NCI-H526 treated with DMSO at 0.1 percent for 48 hours (cell line): ENCODE measurements around the gene STOX2.

ENCODE experiments used
- DNase-seq: peaks from one replicate; lab custom pipeline; 2025; lab: John Stamatoyannopoulos, UW

Gene STOX2, protein sequence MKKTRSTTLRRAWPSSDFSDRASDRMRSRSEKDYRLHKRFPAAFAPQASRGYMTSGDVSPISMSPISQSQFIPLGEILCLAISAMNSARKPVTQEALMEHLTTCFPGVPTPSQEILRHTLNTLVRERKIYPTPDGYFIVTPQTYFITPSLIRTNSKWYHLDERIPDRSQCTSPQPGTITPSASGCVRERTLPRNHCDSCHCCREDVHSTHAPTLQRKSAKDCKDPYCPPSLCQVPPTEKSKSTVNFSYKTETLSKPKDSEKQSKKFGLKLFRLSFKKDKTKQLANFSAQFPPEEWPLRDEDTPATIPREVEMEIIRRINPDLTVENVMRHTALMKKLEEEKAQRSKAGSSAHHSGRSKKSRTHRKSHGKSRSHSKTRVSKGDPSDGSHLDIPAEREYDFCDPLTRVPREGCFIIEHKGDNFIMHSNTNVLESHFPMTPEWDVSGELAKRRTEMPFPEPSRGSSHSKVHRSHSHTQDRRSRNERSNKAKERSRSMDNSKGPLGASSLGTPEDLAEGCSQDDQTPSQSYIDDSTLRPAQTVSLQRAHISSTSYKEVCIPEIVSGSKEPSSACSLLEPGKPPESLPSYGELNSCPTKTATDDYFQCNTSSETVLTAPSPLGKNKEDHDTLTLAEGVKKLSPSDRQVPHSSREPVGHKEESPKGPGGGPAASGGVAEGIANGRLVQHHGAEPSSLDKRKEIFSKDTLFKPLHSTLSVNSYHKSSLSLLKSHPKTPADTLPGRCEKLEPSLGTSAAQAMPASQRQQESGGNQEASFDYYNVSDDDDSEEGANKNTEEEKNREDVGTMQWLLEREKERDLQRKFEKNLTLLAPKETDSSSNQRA (N-terminal part only)

DNA sequence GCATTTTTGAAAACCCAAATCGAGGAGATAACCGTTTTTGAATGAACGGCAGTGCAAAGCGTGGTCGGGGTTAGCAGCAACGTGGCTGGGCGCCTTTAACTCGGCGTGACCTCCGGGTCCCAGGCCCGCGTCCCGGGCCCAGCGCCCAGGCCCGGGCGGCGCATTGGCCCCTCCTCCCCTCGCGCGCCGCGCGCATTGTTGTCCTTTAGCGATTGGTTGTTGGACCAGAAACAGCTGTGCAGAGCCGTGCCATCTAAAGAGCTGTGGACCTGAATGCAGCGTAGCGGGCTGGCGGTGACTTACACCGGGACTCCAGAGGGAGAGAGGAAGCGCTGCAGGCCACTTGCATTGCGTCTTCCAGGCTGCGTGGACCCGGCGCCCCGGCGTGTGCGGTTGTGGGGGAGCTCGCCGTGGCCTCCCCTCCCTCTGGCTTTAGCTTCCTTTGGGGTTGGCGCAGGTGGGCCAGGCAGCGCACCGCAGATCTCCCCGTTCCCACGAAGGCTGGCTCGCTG lies at the start of gene STOX2:
Gene STOX2 (plus strand): TSS at position 227 of the 512 bp plus-strand sequence. CDS start 1,484 bp downstream, outside the sequence.
- DNase-seq: peak; percentile 67

DNA sequence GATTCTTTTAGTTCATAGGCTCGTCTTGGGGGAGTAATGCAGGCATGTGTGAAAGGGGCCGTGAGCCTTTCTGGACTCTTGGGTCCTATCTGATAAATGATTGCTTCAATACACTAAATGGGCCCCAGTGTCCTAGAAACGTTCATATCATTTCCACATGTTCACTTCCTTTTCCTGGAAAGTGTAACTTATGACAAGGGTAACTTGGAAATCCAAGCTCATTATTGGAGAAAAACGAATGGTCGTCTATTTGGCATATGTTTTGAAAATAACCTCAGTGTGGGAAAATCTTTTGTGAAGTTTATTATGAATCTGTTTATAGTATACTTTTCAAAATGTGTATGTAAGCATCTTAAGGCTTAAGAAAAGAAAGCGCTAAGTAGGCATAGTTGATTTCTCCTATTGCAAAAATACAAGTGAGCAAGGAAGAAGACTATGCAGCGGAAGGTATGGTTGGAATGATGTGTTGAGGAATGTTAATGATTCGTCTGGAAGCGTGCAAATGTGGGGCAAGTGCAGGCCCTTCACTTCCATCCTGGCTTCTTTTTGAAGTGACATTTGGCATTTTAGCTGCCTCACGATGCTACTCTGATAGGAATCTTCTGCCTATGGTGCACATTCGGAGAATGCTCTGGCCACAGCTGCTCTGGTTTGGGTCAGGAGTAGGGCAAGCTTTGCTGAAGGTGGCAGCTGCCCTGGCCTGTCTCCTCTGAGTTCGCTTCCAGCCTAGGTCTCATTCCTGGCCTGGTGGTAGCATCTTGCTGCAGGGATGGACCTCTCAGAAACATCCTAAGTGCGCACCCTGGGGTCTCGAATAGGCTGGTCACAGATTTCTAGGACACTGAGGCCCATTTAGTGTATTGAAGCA lies 49.5 kb upstream of the STOX2 start:
- no peak for DNase-seq

DNA sequence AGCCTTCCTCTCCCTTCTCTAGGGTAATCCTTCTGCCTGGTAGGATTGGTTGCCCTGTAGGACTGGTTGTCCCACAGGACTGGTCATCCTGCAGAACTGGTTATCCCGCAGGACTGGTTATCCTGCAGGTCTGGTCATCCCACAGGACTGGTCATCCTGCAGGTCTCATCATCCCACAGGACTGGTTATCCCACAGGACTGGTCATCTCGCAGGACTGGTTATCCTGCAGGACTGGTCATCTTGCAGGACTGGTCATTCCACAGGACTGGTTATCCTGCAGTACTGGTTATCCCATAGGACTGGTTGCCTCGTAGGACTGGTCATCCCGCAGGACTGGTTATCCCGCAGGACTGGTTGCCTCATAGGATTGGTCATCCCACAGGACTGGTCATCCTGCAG lies 48.1 kb upstream of the STOX2 start:
- no peak for DNase-seq

DNA sequence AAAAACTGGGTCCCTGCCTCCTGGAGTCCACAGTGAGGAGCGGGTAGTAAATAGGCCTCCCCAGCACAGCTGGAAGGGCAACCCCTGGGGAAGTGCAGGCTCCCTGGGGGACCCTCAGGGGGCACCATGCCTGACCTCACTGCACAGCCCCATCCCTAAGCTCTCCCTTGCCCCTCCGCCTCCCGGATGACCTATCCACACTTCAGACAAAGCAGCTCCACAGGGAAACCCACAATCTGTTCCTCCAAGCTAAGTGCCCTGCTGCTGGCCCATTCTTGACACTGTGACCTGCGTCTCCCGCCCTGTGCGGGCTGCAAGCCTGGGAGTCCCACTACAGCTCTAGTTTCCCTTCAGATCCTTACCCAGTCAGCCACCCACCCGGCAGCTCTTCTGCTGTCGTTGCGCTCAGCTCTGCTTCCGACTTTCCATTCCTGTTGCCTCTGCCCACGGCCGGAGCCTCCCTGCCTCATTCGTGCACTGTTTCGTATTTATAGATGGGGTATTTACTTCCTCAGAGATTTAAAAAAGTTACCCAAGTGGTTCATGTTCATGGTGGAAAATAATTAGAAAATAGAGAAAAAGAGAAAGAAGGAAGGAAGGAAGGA lies 47.0 kb upstream of the STOX2 start:
- DNase-seq: no peak

DNA sequence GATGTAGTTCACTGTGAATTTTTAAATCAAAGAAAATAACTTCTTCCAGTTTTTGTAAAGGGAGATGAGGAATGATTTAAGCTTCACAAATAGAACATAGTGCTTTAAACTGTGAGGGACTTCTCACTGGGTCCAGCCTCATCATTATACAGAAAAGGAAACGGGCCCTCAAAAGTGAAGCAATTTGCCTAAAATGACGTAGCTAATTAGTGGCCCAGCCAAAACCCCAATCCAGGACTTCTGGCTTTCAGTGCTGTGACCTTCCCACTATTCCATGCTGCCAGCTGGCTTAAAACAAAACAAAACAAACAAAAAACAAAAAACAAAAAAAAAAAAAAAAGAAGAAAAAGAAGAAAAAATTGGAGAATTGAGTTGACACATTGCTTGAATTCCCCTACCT lies 45.0 kb upstream of the STOX2 start:
- no peak for DNase-seq

DNA sequence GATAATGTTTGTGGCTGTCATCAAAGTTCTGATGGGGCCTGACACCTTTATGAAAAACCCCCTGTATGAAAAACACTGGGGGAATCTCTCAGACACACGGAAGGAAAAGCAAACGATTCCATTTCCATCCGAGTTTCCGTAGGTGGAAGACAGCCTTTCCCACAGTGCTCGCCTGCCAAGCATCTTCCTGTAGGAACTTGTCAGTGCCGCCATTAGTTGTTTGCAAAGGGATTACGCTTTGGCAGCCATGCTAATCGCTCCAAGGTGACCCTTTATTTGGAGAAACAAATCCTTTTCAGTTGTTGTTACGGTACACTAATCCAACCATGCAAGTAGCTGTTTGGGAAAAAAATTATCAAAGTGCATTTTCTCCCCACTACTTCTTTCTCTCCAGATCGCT lies 44.4 kb upstream of the STOX2 start:
- DNase-seq: no peak

DNA sequence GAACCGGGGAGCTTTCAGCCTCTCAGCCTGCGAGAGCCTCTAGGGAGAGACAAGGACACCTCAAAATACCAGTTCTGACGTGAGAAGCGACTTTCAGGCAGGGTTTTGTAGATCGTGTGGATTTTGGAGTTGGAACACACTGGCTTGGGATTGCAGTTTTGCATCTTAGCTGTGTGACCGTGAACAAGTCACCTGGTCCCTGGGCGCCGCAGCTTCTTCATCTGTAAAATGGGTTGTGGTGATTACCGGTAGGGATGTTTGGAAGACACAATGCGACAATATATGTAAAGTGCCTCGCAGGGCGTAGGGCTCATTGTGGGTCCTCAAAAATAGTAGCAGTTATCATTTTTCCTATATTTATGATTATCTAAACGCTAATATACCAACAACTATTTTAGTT lies 43.7 kb upstream of the STOX2 start:
- DNase-seq: no peak

DNA sequence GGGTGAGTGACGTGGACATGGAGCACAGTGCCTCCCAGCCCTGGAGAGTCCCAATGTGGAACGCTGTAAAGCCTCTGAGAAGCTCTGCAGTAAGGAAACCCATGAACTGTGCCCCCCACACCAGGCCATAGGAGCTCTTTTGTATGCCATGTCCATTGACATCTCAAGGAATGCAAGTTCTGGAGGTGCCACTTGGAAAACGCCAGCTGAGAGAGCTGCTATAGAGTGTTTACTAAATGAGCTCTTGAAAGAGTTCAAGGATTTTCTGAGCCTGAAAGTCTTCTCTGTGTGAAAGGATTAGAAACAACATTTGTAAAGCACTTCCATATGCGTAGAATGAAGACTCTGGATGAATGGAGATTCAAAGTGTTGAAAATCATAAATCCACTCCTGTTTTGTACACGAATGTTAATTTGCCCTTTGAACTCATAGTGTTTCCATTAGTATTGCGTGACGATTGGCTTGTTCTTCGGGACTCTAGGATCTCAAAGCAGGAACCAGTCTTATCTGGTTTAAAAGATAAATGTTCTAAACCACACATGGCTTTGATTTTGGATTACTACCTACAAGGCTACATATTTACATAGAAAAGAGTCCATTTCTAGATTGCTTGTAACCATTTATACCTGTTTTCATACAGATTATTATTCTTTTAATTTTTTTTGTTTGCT lies 41.8 kb upstream of the STOX2 start:
- DNase-seq: no peak

DNA sequence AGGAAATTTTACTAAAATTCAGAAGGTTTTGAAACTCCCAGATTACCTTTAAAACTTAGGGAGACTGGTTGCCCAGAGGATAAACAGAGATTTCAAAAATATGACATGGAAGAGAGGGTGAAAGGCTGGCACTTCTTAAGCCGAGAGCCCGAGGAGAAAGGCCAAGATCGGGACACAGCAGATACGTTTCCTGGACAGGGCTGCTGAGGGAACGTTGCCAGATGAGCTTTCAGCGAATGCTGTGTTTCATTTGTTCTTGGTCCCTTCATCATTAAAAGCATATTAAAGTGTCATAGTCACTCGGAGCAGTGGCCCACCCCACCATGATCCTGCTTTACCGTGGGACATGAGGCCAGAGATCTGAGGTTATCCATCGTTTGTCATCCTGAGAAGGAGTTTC lies 37.9 kb upstream of the STOX2 start:
- DNase-seq: no peak

DNA sequence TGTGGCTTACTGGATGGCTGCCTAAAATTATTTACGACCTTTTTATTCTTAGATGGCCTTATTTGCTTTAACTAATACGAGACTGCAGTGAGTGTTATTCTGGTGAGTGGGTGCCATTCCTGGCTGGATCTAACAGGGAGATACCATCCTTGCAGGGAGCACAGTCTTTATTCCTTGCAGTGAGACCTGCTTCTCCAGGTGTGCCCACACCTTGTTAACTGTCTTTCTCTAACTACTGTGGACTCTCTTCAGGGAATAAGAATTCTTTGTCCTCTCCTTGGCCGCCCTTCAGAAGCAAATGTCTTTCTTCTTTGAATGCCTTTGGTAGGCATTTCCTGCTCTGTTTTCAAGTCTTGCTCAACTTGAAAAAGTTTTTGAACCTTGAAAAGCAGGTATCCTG lies 34.1 kb upstream of the STOX2 start:
- DNase-seq: no peak

DNA sequence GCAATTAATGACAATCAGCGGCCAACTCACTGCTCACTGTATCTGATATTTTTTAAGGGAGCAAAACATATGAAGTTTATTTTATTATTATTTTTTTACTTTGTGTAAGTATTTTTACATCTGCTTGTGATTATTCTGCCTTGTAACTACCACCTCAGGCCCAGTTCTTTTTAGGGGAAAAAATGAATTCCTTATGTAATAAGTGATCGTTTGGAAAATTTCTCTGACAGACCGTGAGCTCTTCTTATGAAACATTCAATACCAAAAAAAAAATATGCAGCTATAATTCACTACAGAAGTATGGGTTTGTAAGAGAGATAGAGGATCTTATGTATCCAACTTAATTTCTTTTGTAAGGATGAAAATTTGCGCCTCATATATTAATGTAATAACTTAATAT lies 33.5 kb upstream of the STOX2 start:
- no peak for DNase-seq

DNA sequence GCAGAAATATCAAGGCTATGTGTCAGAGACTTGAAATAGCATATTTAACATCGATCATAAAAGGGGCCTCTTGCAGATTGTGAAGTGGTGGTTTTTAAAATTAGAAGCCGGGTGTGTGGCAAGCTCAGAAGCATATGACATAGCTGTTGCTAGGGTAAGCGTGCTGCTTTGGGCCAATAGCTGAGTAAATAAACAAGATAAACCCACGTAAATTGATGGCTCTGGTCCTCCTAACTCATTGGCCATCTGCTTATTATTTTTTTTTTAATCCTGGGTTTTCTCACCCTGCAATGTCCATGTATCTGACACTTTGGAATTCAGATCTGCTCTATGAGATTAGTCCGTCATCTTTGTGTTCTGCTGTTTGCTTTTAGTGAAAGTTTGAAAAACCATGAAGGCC lies 32.6 kb upstream of the STOX2 start:
- no peak for DNase-seq

DNA sequence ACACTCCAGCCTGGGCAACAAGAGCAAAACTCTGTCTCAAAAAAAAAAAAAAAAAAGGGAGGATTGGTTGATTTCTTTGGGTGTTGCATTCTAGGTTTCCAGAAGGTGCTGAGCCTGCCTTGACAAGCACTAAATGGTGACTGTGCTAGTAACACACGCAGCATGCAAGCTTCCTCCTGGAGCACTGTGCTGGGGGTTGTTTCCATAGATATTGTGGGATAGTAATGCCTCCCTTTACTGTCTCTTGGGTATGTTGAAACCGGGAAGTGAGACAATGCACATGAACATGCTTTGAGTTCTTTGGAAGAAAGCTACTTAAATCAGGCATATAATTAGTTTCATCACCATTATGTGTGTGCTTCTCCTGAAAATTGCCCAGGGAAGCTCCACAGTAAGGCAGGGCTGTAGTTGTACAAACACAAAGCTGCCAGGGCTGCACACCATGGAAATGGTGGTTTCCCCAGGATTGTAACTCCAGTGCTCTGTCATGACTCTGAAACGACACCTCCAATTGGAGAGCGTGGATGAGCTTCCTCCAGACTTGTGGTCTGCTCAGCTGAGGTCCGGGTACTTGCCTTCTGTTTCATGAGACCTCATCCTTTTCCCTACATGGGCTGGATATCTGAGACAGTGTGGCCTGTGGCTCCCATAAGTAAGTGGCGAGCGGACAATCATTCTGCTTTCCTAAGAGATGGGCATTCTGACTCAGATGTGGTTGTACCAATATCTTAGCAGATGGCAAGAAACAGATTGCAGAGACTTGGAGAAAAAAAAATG lies 31.5 kb upstream of the STOX2 start:
- DNase-seq: no peak

DNA sequence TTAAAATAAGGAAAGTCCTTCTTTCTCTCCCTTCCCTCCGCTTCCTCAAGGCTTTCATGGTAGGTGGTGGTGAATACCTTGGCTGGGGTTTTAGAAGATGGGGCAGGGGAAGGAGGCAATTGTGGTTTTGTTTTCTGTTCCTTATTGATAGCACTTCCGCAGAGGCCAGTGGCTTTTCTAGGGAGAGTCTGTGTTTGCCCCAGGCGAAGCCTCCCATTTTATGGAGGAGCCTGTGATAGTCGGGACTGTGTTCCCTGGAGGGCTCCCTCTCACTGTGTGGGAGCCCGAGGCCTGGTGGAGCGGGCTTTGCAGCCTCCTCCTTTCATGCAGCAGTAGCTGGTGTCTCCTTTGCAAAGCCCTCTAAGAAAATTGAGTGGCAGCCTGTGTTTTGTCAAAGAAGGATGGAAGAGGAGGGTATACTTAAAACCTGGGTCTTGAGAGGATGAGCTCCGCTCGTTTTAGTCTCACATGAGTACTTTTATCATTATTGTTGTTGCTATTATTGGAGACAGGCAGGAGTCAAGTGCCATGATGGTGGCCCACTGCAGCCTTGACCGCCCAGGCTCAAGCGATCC lies 29.8 kb upstream of the STOX2 start:
- no peak for DNase-seq

DNA sequence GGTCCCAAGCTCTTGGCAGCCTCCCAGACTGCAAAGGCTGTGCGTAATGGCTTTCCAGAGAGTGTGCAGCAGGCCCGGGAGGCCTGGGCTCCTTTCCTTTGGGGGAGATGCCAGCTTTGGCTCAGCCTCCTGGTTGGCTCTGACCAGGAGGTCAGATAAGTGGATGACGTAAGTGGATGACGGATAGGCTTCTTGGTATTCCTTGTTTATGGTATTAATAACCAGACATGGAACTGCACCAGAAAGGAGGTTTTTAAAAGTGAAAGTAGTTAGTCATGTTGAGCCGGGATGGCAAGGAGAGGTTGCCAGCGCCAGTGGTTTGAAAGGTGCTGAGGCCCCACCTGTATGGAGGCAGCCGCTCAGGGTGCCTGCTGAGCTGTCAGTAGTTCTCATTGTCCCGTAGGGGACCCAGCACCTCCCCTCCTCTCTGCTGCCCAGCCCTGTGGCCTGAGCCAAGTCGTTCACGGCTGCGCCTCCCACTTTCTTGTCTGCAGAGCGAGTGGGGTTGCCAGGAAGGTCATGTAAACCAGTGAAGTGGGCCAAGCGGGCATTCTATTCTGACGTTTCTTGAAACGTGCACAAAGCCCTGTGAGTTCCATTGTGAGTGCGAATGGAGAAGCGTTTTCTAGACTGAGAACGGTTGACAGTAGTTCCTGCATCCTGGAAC lies 28.7 kb upstream of the STOX2 start:
- DNase-seq: no peak

DNA sequence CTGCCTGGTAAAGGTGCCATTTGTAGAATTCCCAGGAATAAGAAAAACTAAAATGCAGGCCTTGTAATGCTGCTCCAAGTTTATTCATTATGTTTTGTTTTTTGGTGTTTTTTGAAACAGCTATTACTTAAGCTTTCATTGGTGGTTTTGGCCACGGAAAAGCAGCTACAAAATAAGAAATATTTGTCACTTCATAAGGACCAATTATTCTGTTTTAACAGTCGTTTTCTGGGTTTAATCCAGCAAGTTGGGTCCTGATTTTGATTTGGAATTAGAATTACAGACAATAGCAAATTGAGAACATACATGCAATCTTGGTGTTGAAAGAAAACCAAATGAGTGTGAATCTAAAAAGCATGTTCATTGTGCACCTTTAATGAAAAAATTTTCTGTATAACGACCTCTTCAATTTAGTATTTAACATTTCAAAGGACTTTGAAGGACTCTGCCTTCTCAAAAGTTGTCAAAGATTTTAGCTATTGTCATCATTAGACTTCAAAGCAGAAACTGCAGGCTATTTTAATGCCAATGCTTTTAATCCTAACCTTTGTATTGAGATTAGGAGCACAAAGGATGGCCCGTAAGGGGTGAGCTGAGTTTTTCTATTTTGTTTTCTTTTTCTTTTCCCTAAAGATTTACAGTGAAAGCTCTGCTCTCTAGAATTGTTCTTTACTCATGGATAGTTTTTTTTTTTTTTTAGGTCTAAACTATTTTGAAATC lies 26.7 kb upstream of the STOX2 start:
- no peak for DNase-seq

DNA sequence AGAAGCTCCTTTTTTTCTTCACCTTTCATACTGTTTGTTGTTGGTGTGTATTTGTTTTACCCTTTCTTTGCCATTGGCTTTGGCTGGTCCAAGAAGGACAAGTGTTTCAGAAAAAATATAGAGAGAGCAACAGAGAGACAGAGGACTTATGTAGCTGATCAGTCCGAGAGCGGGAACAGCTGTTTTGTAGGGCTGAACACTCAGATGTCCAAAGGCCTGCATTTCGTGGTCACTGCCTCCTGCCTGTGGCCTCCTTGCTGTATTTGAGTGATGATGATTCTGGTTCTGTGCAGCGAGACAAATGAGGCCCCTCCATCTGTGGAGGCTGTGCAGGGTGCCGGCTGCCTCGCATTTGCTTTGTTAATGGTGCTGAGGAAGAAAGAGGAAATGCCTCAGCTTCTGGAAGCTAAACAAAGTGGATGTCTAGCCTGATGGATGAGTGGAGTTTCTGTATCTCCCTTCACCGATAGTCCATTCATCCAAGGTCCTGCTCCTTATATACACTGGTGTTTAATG lies 19.8 kb upstream of the STOX2 start:
- no peak for DNase-seq

DNA sequence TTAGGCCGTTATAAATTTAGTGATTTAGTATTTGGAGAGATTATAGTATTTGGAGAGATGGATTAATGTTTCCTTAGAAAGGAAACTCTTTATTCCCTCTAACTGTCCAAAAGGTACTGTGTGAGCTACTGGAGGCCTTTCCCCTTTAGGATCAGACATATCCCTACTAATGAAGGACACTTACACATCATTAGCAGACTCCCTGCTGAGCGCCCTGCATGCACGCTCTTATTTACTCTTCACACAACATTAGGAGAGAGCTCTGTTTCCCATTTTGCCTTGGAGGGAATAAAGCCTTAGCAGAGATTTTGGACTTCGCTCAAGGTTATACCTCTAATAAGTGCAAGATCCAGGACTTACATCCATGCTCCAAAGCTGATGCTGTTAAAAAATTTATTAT lies 17.8 kb upstream of the STOX2 start:
- DNase-seq: no peak

DNA sequence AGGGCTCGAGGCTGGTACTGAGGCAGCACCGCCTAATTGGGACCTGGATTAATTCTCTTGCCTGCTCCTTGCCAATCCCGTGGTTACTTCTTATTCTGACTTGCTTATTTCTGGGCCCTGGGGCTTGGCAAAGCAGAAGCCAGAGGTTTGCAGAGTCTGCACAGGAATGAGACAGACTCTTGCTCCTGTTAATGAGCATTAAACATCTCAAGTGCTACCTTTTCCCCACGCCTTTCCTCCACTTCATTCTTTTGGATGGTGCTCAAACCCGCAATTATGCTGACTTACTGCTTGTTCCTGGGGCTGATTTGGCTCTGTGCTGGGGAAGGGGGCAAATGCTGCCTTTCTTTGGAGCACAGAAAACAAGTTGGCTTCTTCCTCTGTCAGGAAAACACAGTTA lies 16.5 kb upstream of the STOX2 start:
- no peak for DNase-seq
